Measurements from ENCODE around the gene SAXO2. TPM values are rescaled to one million over a fixed set of nuclear protein-coding genes. Genes with fewer than 3 reads are reported as not detected.
"Not testable (repeated sequence)": the region's sequence is repeated elsewhere in the genome, so short reads cannot be mapped to it uniquely, and the experiment has no call there.

The SAXO2 gene
- total RNA-seq, 4 donors from 2014 or later = 0.20 to 3.0 (median 2.4) TPM; not detected in 1

GRCh38 chr15:82307714-82308081, 45.1 kb downstream of the SAXO2 start:
- no peak overlapping the region for H3K4me3 ChIP-seq
- intact Hi-C loops (cut with DNase I; ENCODE audit: low total_unique reads) = no loop called here
- H3K9me3 ChIP-seq = no peaks in the 10 kb centered on the region
- 87 to 90% methylated on average over 5 to 7 of the region's 8 CpGs for WGBS, 2 donors (ENCODE audit: low coverage in 1 of 2)
- no peak overlapping the region for H3K27ac ChIP-seq
- H3K27me3 ChIP-seq = no peaks in the 10 kb centered on the region
- TF ChIP-seq POLR2AphosphoS5 (IDR thresholded peaks at IDR 0.05) = no peak
- TF ChIP-seq, protein P1, sequence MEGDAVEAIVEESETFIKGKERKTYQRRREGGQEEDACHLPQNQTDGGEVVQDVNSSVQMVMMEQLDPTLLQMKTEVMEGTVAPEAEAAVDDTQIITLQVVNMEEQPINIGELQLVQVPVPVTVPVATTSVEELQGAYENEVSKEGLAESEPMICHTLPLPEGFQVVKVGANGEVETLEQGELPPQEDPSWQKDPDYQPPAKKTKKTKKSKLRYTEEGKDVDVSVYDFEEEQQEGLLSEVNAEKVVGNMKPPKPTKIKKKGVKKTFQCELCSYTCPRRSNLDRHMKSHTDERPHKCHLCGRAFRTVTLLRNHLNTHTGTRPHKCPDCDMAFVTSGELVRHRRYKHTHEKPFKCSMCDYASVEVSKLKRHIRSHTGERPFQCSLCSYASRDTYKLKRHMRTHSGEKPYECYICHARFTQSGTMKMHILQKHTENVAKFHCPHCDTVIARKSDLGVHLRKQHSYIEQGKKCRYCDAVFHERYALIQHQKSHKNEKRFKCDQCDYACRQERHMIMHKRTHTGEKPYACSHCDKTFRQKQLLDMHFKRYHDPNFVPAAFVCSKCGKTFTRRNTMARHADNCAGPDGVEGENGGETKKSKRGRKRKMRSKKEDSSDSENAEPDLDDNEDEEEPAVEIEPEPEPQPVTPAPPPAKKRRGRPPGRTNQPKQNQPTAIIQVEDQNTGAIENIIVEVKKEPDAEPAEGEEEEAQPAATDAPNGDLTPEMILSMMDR (IDR thresholded peaks at IDR 0.05) = no peak
- no peak for TF ChIP-seq POLR2A (IDR thresholded peaks at IDR 0.05)
- H3K36me3 ChIP-seq = no peaks in the 10 kb centered on the region
- in situ Hi-C loops (cut with MboI; ENCODE audit: low pct_ligation_motif_present in 1 of 4, low pct_unique_long_range_greater_than_20kb in 1 of 4, low sequenced_read_pairs in 3 of 4) = no loop called here
- DNase-seq = no peak
- no peaks in the 10 kb centered on the region for H3K4me1 ChIP-seq

GRCh38 chr15:82309802-82310201, 47.2 kb downstream of the SAXO2 start:
- DNase-seq = no peak
- intact Hi-C loops (cut with DNase I; ENCODE audit: low total_unique reads) = no loop called here
- H3K27ac ChIP-seq = no peak overlapping the region
- H3K27me3 ChIP-seq = no peaks in the 10 kb centered on the region
- TF ChIP-seq POLR2AphosphoS5 (IDR thresholded peaks at IDR 0.05) = no peak
- TF ChIP-seq, protein P1 (IDR thresholded peaks at IDR 0.05) = no peak
- no peak for TF ChIP-seq POLR2A (IDR thresholded peaks at IDR 0.05)
- no peak for TF ChIP-seq EP300 (IDR thresholded peaks at IDR 0.05; ENCODE audit: low read depth)
- in situ Hi-C loops (cut with MboI; ENCODE audit: low pct_ligation_motif_present in 1 of 4, low pct_unique_long_range_greater_than_20kb in 1 of 4, low sequenced_read_pairs in 3 of 4) = no loop called here
- no peaks in the 10 kb centered on the region for H3K36me3 ChIP-seq
- H3K9me3 ChIP-seq = no peaks in the 10 kb centered on the region
- WGBS, 2 donors (ENCODE audit: low coverage in 1 of 2) = 79 to 93% methylated on average over 2 of the region's 2 CpGs
- H3K4me1 ChIP-seq = no peaks in the 10 kb centered on the region
- no peak overlapping the region for H3K4me3 ChIP-seq

DNA sequence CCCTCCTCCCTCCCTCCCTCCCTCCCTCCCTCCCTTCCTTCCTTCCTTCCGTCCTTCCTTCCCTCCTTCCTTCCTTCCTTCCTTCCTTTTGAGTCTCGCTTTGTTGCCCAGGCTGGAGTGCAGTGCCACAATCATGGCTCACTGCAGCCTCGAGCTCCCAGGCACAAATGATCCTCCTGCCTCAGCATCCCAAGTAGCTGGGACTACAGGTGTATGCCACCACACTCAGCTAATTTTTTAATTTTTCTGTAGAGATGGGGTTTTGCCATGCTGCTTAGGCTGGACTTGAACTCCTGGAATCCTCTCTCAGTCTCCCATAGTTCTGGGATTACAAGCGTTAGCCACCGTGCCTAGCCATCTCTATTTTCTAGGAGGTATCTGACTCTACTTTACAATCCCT, 48.7 kb downstream of the SAXO2 start:
- H3K9me3 ChIP-seq; in situ Hi-C loops (cut with MboI; ENCODE audit: low pct_ligation_motif_present in 1 of 4, low pct_unique_long_range_greater_than_20kb in 1 of 4, low sequenced_read_pairs in 3 of 4); intact Hi-C loops (cut with DNase I; ENCODE audit: low total_unique reads); DNase-seq; H3K4me3 ChIP-seq; H3K27me3 ChIP-seq; H3K36me3 ChIP-seq; H3K27ac ChIP-seq; H3K4me1 ChIP-seq: not testable (repeated sequence)
- WGBS, 2 donors (ENCODE audit: low coverage in 1 of 2) = 71 to 92% methylated on average over 4 to 5 of the region's 5 CpGs

DNA sequence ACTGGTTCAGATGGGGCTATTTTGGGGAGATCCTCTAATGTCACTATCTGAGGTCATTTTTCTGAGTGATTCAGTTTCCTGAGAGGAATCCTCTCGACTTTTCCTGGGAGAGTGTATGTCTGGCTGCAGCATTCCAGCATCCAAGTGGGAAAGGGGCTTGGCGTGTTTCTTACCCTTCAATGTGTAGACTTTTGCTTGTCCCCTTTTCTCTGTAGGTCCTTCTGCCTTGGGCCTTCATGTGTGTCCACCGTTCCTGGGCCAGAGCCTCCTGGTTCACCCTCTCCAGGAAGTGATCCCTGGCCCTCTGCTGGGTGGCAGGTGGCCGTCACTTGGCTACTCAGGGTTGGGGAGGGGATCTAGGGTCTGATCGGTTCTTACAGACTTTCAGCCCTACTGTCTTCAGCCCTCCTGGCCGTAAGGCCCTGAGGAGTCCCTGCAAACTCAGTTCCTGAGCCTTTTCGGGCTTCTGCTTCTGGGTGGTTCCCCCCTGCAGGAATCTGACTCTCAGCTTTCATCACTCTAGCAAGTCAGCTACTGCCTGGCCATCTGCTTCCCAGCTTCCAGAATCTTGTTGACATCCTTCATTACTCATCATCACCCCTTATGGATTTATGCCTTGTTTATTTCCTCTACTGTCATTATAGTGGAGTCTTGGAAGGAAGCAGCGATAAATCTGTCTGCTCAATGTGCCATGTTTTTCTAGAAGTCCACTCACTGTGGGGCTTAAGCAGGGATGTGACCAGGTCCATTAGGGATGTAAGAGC, 50.1 kb downstream of the SAXO2 start:
- intact Hi-C loops (cut with DNase I; ENCODE audit: low total_unique reads) = no loop called here
- H3K27me3 ChIP-seq = no peaks in the 10 kb centered on the region
- no peak overlapping the region for H3K4me3 ChIP-seq
- no peaks in the 10 kb centered on the region for H3K36me3 ChIP-seq
- TF ChIP-seq POLR2A (IDR thresholded peaks at IDR 0.05) (no peak), EP300 (IDR thresholded peaks at IDR 0.05; ENCODE audit: low read depth) (no peak), POLR2AphosphoS5 (IDR thresholded peaks at IDR 0.05) (no peak)
- TF ChIP-seq, protein P1 (IDR thresholded peaks at IDR 0.05) = no peak
- H3K9me3 ChIP-seq = no peaks in the 10 kb centered on the region
- H3K27ac ChIP-seq = no peak overlapping the region
- no peak for DNase-seq
- in situ Hi-C loops (cut with MboI; ENCODE audit: low pct_ligation_motif_present in 1 of 4, low pct_unique_long_range_greater_than_20kb in 1 of 4, low sequenced_read_pairs in 3 of 4) = no loop called here
- no peaks in the 10 kb centered on the region for H3K4me1 ChIP-seq
- 82% methylated on average over 7 of the region's 8 CpGs; no CpG with 5 or more reads in 1 of the 2 donors for WGBS, 2 donors (ENCODE audit: low coverage in 1 of 2)

DNA sequence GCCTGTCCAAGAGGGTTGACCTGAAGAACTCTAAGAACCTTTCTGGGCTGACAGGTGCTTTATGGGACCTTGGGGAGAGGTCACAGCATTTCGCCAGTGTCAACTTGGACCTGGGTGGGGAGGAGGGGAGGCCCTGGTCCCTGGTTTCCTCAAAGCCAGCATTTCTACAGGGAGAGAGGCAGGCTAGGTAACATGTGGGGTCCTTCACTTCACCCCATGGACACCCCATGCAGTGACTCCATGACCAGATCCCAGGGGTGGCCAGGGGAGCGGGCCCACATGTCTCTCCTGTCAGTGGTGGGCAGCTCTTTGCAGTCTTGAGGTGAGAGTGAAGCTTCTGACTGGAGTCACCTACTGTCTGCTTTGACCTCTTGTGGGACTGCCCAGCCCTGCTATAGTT, 50.8 kb downstream of the SAXO2 start:
- Histone ChIP-seq H3K27ac (no peak overlapping the region), H3K4me3 (no peak overlapping the region), H3K36me3 (no peaks in the 10 kb centered on the region), H3K9me3 (no peaks in the 10 kb centered on the region), H3K27me3 (no peaks in the 10 kb centered on the region), H3K4me1 (no peaks in the 10 kb centered on the region)
- TF ChIP-seq EP300 (IDR thresholded peaks at IDR 0.05; ENCODE audit: low read depth) = no peak
- TF ChIP-seq POLR2AphosphoS5 (IDR thresholded peaks at IDR 0.05) = no peak
- TF ChIP-seq, protein P1 (IDR thresholded peaks at IDR 0.05) = no peak
- TF ChIP-seq POLR2A (IDR thresholded peaks at IDR 0.05) = no peak
- DNase-seq = no peak
- WGBS, 2 donors (ENCODE audit: low coverage in 1 of 2) = 80 to 89% methylated on average over 1 to 2 of the region's 2 CpGs
- in situ Hi-C loops (cut with MboI; ENCODE audit: low pct_ligation_motif_present in 1 of 4, low pct_unique_long_range_greater_than_20kb in 1 of 4, low sequenced_read_pairs in 3 of 4) (no loop called here), intact Hi-C loops (cut with DNase I; ENCODE audit: low total_unique reads) (no loop called here)

- H3K27ac ChIP-seq; H3K4me1 ChIP-seq; in situ Hi-C loops (cut with MboI; ENCODE audit: low pct_ligation_motif_present in 1 of 4, low pct_unique_long_range_greater_than_20kb in 1 of 4, low sequenced_read_pairs in 3 of 4); H3K36me3 ChIP-seq; H3K4me3 ChIP-seq; H3K9me3 ChIP-seq; DNase-seq; intact Hi-C loops (cut with DNase I; ENCODE audit: low total_unique reads); H3K27me3 ChIP-seq: not testable (repeated sequence)
- WGBS, 2 donors (ENCODE audit: low coverage in 1 of 2) = 85% methylated on average over 19 of the region's 21 CpGs; no CpG with 5 or more reads in 1 of the 2 donors
These were observed 51.5 kb downstream of the SAXO2 start for GRCh38 chr15:82313951-82314768.

Data from transverse colon (tissue), 4 donors.